Measurements from ENCODE around the gene SELENOF.
"Not testable (repeated sequence)": the region's sequence is repeated elsewhere in the genome, so short reads cannot be mapped to it uniquely, and the experiment has no call there.

DNA sequence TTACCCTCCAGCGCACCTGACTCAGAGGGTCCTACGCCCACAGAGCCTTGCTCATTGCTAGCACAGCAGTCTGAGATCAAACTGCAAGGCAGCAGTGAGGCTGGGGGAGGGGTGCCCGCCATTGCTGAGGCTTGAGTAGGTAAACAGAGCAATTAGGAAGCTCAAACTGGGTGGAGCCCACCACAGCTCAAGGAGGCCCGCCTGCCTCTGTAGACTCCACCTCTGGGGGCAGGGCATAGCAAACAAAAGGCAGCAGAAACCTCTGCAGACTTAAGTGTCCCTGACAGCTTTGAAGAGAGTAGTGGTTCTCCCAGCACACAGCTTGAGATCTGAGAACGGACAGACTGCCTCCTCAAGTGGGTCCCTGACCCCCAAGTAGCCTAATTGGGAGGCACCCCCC is 99.8 kb downstream of the SELENOF start:
- TF ChIP-seq, protein P1, sequence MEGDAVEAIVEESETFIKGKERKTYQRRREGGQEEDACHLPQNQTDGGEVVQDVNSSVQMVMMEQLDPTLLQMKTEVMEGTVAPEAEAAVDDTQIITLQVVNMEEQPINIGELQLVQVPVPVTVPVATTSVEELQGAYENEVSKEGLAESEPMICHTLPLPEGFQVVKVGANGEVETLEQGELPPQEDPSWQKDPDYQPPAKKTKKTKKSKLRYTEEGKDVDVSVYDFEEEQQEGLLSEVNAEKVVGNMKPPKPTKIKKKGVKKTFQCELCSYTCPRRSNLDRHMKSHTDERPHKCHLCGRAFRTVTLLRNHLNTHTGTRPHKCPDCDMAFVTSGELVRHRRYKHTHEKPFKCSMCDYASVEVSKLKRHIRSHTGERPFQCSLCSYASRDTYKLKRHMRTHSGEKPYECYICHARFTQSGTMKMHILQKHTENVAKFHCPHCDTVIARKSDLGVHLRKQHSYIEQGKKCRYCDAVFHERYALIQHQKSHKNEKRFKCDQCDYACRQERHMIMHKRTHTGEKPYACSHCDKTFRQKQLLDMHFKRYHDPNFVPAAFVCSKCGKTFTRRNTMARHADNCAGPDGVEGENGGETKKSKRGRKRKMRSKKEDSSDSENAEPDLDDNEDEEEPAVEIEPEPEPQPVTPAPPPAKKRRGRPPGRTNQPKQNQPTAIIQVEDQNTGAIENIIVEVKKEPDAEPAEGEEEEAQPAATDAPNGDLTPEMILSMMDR (IDR thresholded peaks at IDR 0.05; ENCODE audit: low read depth, low read length), result not testable (repeated sequence)
- not testable (repeated sequence) for TF ChIP-seq EZH2phosphoT487 (IDR thresholded peaks at IDR 0.05; ENCODE audit: low read depth)
